Naive thymus-derived CD4-positive, alpha-beta T cell (primary cell): ENCODE measurements around the gene ITK. TPM values are rescaled to one million over a fixed set of nuclear protein-coding genes. Genes with fewer than 3 reads are reported as not detected.
A peak's percentile ranks its signal among the peaks of the same experiment; 100 is the strongest.

Source experiments
- ATAC-seq: fragments of 150-1000 bp; cut with Tn5 transposase; 2 replicates; pipeline ENCODE4 v1.10.0; 2021; ENCODE audit warnings: mild to moderate bottlenecking, moderate library complexity
- CTCF ChIA-PET: fragments of 350-600 bp; sonication (Branson Sonifier 250); formaldehyde crosslinking; loops from one replicate; lab custom pipeline; 2021; ENCODE audit warnings: antibody characterized with exemption; lab: Charles Lee
- POLR2A ChIA-PET: fragments of 350-600 bp; sonication (Branson Sonifier 250); formaldehyde crosslinking; loops from one replicate; lab custom pipeline; 2021; ENCODE audit warnings: antibody characterized with exemption, inconsistent platforms; lab: Charles Lee
- DNase-seq, 9 donors: peaks; one replicate each; pipeline versions ENCODE4 v3.0.0 to v3.0.0-alpha.2; 2020 to 2022; ENCODE audit warnings: mixed read lengths in 1 of 9
- H3K27ac ChIP-seq: one replicate; pipeline ENCODE4 v1.7.0; 2013; ENCODE audit warnings: mild to moderate bottlenecking, low read depth, low read length, moderate library complexity
- H3K27me3 ChIP-seq, 2 donors: one replicate each; pipeline ENCODE4 v1.7.0; 2013; ENCODE audit warnings: low read length in 2 of 2, mild to moderate bottlenecking in 2 of 2, moderate library complexity in 2 of 2; ENCODE audit not compliant: control insufficient read depth in 2 of 2, insufficient read depth in 2 of 2
- H3K36me3 ChIP-seq, 3 experiments: 1 replicate in 2 of 3; 2 replicates in 1 of 3; pipeline ENCODE4 v1.7.0; 2013; ENCODE audit warnings: low read length in 3 of 3, mild to moderate bottlenecking in 3 of 3, moderate library complexity in 1 of 3; ENCODE audit not compliant: insufficient read depth in 3 of 3, control insufficient read depth in 2 of 3
- H3K4me1 ChIP-seq, 2 donors: one replicate each; pipeline ENCODE4 v1.7.0; 2013; ENCODE audit warnings: low read length in 2 of 2, mild to moderate bottlenecking in 2 of 2, moderate library complexity in 1 of 2; ENCODE audit not compliant: control insufficient read depth in 2 of 2, insufficient read depth in 2 of 2
- H3K4me3 ChIP-seq: 2 replicates; pipeline ENCODE4 v1.7.0; 2013; ENCODE audit warnings: mild to moderate bottlenecking, low read length
- H3K9me3 ChIP-seq, 3 experiments: 1 replicate in 2 of 3; 2 replicates in 1 of 3; pipeline ENCODE4 v1.7.0; 2013; ENCODE audit warnings: low read length in 3 of 3; ENCODE audit not compliant: control insufficient read depth in 2 of 3
- H3K27ac Mint-ChIP-seq, 9 donors: one replicate each; pipeline ENCODE4 v1.8.0; 2020 to 2022; ENCODE audit warnings: mixed read lengths in 9 of 9, mild to moderate bottlenecking in 8 of 9, moderate library complexity in 5 of 9, inconsistent platforms in 2 of 9
- H3K27me3 Mint-ChIP-seq, 5 donors: one replicate each; pipeline ENCODE4 v1.8.0; 2021 to 2022; ENCODE audit warnings: mixed read lengths in 5 of 5, mild to moderate bottlenecking in 1 of 5
- H3K36me3 Mint-ChIP-seq, 5 donors: one replicate each; pipeline ENCODE4 v1.8.0; 2020 to 2022; ENCODE audit warnings: mixed read lengths in 5 of 5, mild to moderate bottlenecking in 3 of 5, inconsistent platforms in 1 of 5
- H3K4me1 Mint-ChIP-seq, 7 donors: one replicate each; pipeline ENCODE4 v1.8.0; 2020 to 2022; ENCODE audit warnings: mixed read lengths in 7 of 7, mild to moderate bottlenecking in 3 of 7, inconsistent platforms in 1 of 7
- H3K4me3 Mint-ChIP-seq, 10 donors: one replicate each; pipeline ENCODE4 v1.8.0; 2020 to 2022; ENCODE audit warnings: mild to moderate bottlenecking in 10 of 10, mixed read lengths in 10 of 10, moderate library complexity in 6 of 10, inconsistent platforms in 2 of 10
- H3K9me3 Mint-ChIP-seq, 11 donors: one replicate each; pipeline ENCODE4 v1.8.0; 2020 to 2022; ENCODE audit warnings: mixed read lengths in 11 of 11, mild to moderate bottlenecking in 4 of 11, inconsistent platforms in 1 of 11, moderate library complexity in 1 of 11
- intact Hi-C, 2 donors: fragments of 100-400 bp; cut with micrococcal nuclease; formaldehyde crosslinking; loops; one replicate each; pipeline ENCODE4 v1.15.1; 2023
- polyA plus RNA-seq, 2 donors: library from polyadenylated mRNA; unstranded; fragments of 300-500 nt; fragmentation: Illumina TruSeq; gene quantifications; one replicate each; pipeline ENCODE4 v1.2.3, GENCODE V29; 2021
- total RNA-seq, 6 experiments: library from RNA in 5 of 6; stranded (reverse) in 5 of 6; gene quantifications; 1 replicate in 5 of 6; 2 replicates in 1 of 6; pipeline ENCODE4 v1.2.3 and lab custom pipeline; 2021 to 2026

Gene ITK
- total and polyA plus RNA-seq, 7 experiments from 2014 or later: 183 to 481 (median 294) TPM

DNA sequence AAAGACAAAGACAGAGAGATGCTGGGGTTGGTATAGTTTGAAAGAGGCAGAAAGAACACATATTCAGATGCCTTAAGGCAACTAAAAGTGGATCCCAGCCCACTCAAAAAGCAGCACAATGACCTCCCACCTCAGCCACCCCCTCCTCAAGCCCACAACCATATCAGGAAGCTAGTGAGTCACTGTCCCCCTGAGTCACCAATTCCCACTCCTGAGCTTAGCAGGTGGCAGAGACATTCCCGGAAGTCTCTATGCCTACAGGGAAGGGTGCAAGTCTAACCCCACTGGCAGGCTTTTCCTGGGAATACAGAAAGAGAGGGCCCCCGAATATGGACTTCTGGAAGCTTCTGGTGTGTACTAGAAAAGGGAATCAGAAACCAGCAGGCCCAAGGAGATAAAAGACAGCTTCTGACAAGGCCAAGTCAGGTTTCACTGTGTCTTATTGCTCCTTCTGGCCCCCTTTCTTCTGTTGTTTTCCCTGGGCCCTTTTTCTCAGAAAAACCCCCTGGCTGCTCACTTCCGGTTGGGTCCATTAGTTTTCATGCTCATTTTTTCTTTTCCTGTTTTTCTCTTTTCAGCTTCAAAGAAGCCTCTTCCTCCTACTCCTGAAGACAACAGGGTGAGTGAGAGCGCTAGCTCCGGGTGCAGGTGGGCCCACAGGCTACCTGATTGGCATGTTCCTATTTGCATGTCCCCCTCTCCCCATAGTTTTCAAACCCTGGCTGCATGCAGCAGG is 36.8 kb downstream of the ITK start:
- Mint-ChIP-seq H3K36me3 (peaks cover 35 to 90% (median 81%) of the 10 kb centered on the region in 5 donors), H3K9me3 (peaks cover 0 to 3% (median 0%) of the 10 kb centered on the region in 11 donors), H3K27me3 (no peaks in the 10 kb centered on the region), H3K4me3 (peak overlapping the region; percentile 66 to 89 (median 78)), H3K4me1 (peaks cover 64 to 99% (median 95%) of the 10 kb centered on the region in 7 donors), H3K27ac (peak overlapping the region; percentile 88 to 98 (median 94))
- Histone ChIP-seq H3K27me3 (no peaks in the 10 kb centered on the region), H3K9me3 (no peaks in the 10 kb centered on the region), H3K27ac (peak overlapping the region; percentile 86), H3K4me1 (peaks cover 82 to 95% of the 10 kb centered on the region in 2 donors), H3K36me3 (peaks cover 20 to 91% (median 22%) of the 10 kb centered on the region in 3 experiments), H3K4me3 (peak overlapping the region; percentile 8)
- peak; percentile 26 for ATAC-seq
- intact Hi-C loops: no loop called here
- CTCF ChIA-PET: interaction anchor here (1.0 to 2.5 kb wide), 13 partner anchors 13 to 96 kb away, joined by 3 to 20 read pairs (median 5); partner anchors contain the start of gene ITK
- POLR2A ChIA-PET: interaction anchor here (0.7 to 14.9 kb wide), 21 partner anchors 9 to 111 kb away, joined by 3 to 253 read pairs (median 6); partner anchors contain the start of genes ITK and MED7
- peak in 6 of 9 donors; percentile 36 to 69 (median 49) for DNase-seq

DNA sequence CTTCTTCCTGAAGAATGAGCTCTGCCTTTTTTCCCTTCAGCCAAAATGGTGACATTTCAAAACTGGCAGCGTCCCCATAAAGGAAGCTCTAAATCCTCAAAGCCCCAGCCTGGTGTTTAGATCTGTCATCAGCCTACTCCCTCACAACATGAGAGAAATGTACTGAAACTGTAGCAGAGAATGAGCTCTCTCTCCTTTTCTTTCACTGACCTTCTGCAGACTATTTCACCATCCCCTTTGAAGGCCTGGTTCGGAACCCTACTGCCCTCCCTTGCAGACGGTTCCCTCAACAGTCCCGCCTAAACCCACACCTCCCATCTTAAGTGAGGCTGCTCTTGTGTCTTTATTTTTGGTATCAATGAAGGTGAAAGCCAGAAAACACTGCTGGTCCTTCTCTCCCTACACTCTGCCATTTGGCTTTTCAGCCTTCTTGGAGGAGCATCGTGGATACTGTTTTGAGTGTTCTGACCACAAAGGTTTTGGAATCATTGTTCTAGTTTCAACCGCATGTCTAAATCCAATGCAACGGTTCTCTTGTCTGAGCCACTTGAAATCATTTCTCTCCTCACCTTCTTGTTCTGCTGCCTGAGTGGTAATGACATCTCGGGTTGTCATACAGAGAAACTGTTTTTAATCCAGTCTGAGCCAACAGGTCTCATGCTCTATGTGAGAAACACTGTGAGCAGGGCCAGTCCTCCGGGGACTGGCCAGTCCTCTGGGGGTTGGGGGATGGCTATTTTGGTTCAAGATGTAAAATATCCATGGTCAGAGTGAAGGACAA is 39.0 kb downstream of the ITK start:
- ATAC-seq (no peak), DNase-seq (peak in 1 of 9 donors; percentile 54)
- Histone ChIP-seq H3K27me3 (no peaks in the 10 kb centered on the region), H3K9me3 (no peaks in the 10 kb centered on the region), H3K27ac (peak overlapping the region; percentile 63), H3K4me3 (no peak overlapping the region), H3K4me1 (peaks cover 82 to 87% of the 10 kb centered on the region in 2 donors), H3K36me3 (peaks cover 20 to 87% (median 30%) of the 10 kb centered on the region in 3 experiments)
- H3K36me3 Mint-ChIP-seq: peaks cover 25 to 79% (median 71%) of the 10 kb centered on the region in 5 donors
- intact Hi-C loops: no loop called here
- H3K4me3 Mint-ChIP-seq: peak overlapping the region in 9 of 10 donors; percentile 39 to 89 (median 65)
- peaks cover 0 to 2% (median 0%) of the 10 kb centered on the region in 11 donors for H3K9me3 Mint-ChIP-seq
- peak overlapping the region; percentile 89 to 98 (median 94) for H3K27ac Mint-ChIP-seq
- ChIA-PET POLR2A (interaction anchor here (0.6 to 14.9 kb wide), 6 partner anchors 13 to 77 kb away, joined by 3 to 253 read pairs (median 52); partner anchors contain the start of genes ITK and MED7), CTCF (interaction anchor here (0.6 to 1.6 kb wide), 5 partner anchors 13 to 521 kb away, joined by 3 to 7 read pairs (median 3); no protein-coding TSS in a partner anchor)
- no peaks in the 10 kb centered on the region for H3K27me3 Mint-ChIP-seq
- peaks cover 54 to 94% (median 85%) of the 10 kb centered on the region in 7 donors for H3K4me1 Mint-ChIP-seq

DNA sequence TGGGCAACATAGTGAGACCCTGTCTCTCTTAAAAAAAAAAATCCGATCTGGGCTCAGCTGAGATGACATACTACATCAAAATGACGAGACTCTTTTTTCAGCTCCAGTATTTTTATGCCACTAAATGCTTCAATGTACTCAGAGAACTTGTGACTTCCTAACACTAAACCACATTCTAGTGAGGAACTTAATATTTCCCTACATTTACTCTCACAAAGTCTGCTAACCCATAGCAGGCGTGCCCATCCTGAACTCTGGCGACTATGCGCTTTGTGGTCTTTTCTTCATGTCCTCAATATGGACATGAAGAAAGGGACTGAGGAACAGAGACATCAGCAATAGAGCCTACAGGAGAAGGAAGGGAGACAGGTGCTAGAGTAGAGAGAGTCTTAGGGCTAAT is 41.3 kb downstream of the ITK start:
- Mint-ChIP-seq H3K4me3 (peak overlapping the region; percentile 46 to 93 (median 73)), H3K9me3 (peaks cover 0 to 2% (median 0%) of the 10 kb centered on the region in 11 donors), H3K4me1 (peaks cover 60 to 94% (median 83%) of the 10 kb centered on the region in 7 donors), H3K27me3 (no peaks in the 10 kb centered on the region), H3K27ac (peak overlapping the region; percentile 90 to 98 (median 96)), H3K36me3 (peaks cover 26 to 79% (median 67%) of the 10 kb centered on the region in 5 donors)
- ChIA-PET POLR2A (interaction anchor here (0.7 to 14.9 kb wide), 17 partner anchors 9 to 88 kb away, joined by 3 to 253 read pairs (median 5); partner anchors contain the start of genes GARIN3, ITK and MED7), CTCF (interaction anchor here (0.6 to 1.3 kb wide), 5 partner anchors 12 to 73 kb away, joined by 3 to 9 read pairs (median 4); no protein-coding TSS in a partner anchor)
- no peak overlapping the region for H3K4me3 ChIP-seq
- no peaks in the 10 kb centered on the region for H3K27me3 ChIP-seq
- H3K4me1 ChIP-seq: peaks cover 77 to 80% of the 10 kb centered on the region in 2 donors
- H3K9me3 ChIP-seq: no peaks in the 10 kb centered on the region
- intact Hi-C loops: loop anchor here (1.0 to 2.0 kb wide), 9 partner anchors 9 to 73 kb away; partner anchors contain the start of gene ITK (in 1 of the 2)
- H3K27ac ChIP-seq: peak overlapping the region; percentile 77
- peaks cover 16 to 85% (median 29%) of the 10 kb centered on the region in 3 experiments for H3K36me3 ChIP-seq
- peak; percentile 14 for ATAC-seq
- no peak for DNase-seq

DNA sequence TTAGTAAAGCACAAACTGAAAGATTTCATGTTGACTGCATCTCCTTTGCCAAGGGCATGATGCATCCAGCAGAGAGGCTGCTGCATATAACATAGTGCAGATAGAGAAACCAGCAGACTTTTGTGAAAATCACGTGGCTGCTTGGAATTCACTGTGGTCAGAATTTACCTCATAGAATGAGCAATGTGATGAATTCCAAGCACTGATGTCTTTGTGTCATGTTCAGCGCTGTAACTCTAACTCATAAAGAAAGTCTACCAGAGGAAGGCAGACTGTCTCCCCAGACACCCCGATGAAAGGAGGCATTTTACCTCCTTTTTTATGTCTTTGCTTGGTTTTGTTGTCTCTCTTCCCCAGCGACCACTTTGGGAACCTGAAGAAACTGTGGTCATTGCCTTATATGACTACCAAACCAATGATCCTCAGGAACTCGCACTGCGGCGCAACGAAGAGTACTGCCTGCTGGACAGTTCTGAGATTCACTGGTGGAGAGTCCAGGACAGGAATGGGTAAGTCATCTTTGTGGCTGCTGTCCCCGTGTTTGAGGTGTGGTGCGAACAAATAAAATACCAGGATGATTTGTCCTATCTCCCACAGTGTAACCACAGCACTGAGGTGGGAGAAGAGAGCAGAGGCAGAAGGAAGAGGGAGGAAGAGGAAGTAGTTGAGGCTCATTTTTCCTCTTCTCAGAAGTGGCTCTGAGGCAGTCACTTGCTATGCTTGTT is 42.0 kb downstream of the ITK start:
- ChIA-PET CTCF (interaction anchor here (0.6 to 1.3 kb wide), 3 partner anchors 19 to 74 kb away, joined by 3 to 9 read pairs (median 4); no protein-coding TSS in a partner anchor), POLR2A (interaction anchor here (0.9 to 14.9 kb wide), 6 partner anchors 8 to 80 kb away, joined by 3 to 253 read pairs (median 6); partner anchors contain the start of gene MED7)
- intact Hi-C loops: loop anchor here (1.0 to 2.0 kb wide), 9 partner anchors 9 to 74 kb away; partner anchors contain the start of gene ITK (in 1 of the 2)
- Histone ChIP-seq H3K27ac (peak overlapping the region; percentile 77), H3K4me3 (peak overlapping the region; percentile 22), H3K36me3 (peaks cover 16 to 83% (median 29%) of the 10 kb centered on the region in 3 experiments), H3K9me3 (no peaks in the 10 kb centered on the region), H3K27me3 (no peaks in the 10 kb centered on the region), H3K4me1 (peaks cover 72 to 75% of the 10 kb centered on the region in 2 donors)
- peak overlapping the region; percentile 46 to 93 (median 74) for H3K4me3 Mint-ChIP-seq
- H3K9me3 Mint-ChIP-seq: peaks cover 0 to 2% (median 0%) of the 10 kb centered on the region in 11 donors
- ATAC-seq (peak; percentile 81), DNase-seq (peak in 7 of 9 donors; percentile 59 to 87 (median 69))
- H3K36me3 Mint-ChIP-seq: peaks cover 24 to 79% (median 64%) of the 10 kb centered on the region in 5 donors
- H3K4me1 Mint-ChIP-seq: peaks cover 55 to 94% (median 81%) of the 10 kb centered on the region in 7 donors
- no peaks in the 10 kb centered on the region for H3K27me3 Mint-ChIP-seq
- H3K27ac Mint-ChIP-seq: peak overlapping the region; percentile 90 to 98 (median 96)

DNA sequence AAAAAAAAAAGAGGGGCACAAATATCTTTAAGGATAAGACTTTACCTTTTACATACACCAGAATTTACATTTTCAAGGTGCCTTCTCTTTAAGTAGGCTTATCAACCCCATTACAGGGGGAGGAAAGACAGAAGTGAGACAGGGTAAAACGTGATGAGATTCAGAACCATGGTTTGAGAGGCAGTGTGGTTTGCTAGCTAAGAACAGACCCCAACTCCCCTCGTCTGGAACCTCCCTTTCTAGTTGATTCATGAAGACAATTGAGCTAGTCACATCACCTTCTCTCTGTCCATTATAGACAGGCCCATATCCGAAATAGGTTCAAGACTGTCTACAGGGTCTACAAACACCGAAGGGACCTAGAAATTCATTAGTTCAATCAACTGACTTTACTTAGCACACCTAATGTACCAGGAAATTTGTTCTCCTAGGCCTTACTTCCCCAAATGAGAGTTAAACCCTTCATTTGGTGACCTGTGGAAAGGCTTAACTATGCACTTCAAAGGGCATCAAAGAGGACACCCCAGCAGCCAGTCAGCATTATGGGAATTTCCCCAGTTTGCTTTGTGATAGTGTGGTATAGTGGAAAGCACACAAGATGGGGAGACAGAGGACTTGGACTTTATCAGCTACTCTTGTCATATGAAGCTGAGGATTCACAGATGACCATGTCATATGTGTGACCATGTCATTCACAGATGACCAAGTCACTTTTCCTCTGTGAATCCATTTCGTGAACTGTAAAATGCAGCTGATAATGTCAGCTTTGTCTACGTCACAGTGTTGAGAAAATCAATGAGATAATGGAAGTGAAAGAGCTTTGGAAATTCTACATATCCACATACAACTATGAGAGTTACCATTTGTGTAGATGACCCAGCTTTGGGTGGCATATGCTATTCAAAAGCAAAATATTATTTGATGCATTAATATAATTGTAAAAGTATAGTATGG is 45.1 kb downstream of the ITK start:
- peak overlapping the region in 6 of 10 donors; percentile 12 to 81 (median 50) for H3K4me3 Mint-ChIP-seq
- H3K36me3 Mint-ChIP-seq: peaks cover 12 to 61% (median 48%) of the 10 kb centered on the region in 5 donors
- H3K9me3 ChIP-seq: no peaks in the 10 kb centered on the region
- CTCF ChIA-PET: interaction anchor here (0.8 to 1.9 kb wide), 5 partner anchors 27 to 87 kb away, joined by 3 to 5 read pairs (median 3); no protein-coding TSS in a partner anchor
- H3K27me3 Mint-ChIP-seq: no peaks in the 10 kb centered on the region
- H3K4me1 Mint-ChIP-seq: peaks cover 34 to 75% (median 59%) of the 10 kb centered on the region in 7 donors
- intact Hi-C loops: loop anchor here (2.0 to 5.0 kb wide), 2 partner anchors 15 to 87 kb away; no protein-coding TSS in a partner anchor
- H3K4me3 ChIP-seq: no peak overlapping the region
- peak overlapping the region; percentile 71 to 96 (median 82) for H3K27ac Mint-ChIP-seq
- H3K36me3 ChIP-seq: peaks cover 20 to 85% (median 47%) of the 10 kb centered on the region in 3 experiments
- H3K27me3 ChIP-seq: no peaks in the 10 kb centered on the region
- POLR2A ChIA-PET: interaction anchor here (0.7 to 14.9 kb wide), 10 partner anchors 9 to 82 kb away, joined by 3 to 253 read pairs (median 6); partner anchors contain the start of gene ITK
- peak overlapping the region; percentile 37 for H3K27ac ChIP-seq
- peaks cover 0 to 2% (median 0%) of the 10 kb centered on the region in 11 donors for H3K9me3 Mint-ChIP-seq
- ATAC-seq (no peak), DNase-seq (no peak)
- peaks cover 44 to 60% of the 10 kb centered on the region in 2 donors for H3K4me1 ChIP-seq
